Activated CD4-positive, CD25-positive, alpha-beta regulatory T cell (primary cell): ENCODE results near the gene TRABD2B.

ENCODE experiments used
- DNase-seq, 4 experiments: peaks; one replicate each; lab custom pipeline; 2025; lab: John Stamatoyannopoulos, UW

Gene TRABD2B

DNA sequence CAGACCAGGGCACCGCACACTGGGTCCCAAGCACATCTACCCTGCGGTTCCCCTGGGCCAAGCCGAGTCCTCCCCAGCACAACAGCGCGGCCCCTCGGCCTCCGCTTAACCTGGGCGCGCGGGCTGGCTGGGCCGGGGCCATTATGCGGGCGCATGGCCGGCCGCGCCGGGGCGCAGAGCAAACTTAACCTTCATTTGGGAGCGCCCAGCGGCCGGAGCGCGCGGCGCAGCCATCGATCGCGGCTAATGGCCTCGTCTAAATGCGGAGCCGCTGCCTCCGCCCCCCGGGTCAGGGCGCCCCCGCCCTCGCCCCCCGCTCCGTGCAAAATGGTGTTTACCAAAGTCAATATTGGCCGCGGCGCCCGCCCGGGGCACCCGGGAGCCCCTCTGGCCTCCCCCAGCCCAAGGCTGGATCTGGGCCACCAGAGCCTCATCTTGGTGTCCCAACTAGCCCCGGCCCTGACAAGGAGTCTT, 272.1 kb downstream of the TRABD2B start:
- no peak for DNase-seq

DNA sequence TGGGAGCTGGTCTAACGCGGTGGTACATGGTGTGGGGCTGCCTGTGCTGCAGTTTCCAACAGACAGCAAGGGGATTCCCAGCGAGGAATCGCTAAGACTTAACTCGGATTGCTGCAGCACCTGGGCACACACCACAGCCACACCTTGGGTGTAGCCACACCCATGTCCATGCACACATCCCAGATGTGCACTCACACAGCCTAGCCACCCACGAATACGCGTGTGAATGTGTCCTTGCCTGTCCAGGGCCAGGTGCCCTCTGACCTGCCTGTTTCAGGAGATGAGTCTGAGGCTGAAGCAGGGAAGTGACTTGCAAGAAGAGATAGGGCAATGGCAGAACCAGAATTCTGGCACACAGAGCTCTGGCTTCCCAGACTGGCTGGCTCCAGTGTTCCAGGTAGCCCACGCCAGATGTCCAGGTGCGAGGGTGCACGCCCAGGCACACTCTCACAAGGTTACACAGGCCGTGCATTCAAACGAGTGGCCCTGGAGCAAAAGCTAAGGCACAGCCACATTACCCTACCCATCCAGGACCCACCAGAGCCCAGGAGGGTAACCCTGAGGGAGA, 272.7 kb downstream of the TRABD2B start:
- DNase-seq: no peak

DNA sequence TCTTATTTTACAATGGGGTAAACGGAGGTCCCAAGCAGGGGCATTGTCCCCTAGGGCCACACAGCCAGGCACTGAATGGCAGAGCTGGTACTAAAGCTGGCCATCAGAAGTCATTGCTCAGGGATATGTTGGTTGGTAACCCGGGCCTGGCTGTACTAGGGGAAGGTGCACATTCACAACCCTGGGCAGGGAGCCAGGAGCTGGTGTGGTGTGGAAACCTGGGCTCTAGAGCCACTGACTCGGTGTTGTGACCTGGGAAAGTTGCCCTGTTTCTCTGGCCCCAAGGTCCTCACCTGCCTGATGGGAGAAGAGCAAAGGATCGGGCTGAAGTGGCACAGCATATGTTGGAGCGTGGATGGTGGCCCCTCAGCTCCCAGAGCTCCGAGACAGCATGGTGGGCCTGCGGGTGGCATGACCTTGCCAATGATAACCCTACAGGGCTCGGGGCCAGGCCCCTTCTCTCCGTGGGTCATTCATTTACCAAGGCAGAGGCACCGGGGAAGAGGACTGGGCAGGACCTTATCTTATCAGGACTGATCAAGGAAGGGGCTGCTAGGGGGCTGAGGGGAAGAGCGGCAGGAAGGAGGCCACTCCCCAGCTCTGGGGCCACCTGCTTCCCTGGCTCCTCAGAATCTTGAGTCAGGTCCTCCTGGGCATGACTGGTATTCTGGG, 274.1 kb downstream of the TRABD2B start:
- no peak for DNase-seq

DNA sequence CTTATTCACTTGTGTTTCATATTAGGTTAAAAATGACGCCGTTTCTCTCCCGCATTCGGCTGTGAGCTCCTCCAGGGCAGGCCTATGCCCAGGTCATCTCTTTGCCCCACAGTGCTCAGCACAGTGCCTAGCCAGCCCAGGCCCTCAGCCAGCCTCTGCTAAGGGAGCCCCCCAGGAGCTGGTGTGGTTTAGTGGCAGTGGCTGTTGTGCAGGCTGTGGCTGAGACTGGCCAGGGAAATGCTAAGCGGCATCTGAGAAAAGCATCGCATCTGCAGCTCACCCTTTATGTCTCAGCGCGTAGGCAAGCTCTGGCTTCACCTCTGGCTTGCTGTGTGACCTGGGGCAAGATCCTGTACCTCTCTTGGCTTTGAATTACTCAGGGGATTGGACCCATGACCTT, 275.1 kb downstream of the TRABD2B start:
- DNase-seq: no peak

DNA sequence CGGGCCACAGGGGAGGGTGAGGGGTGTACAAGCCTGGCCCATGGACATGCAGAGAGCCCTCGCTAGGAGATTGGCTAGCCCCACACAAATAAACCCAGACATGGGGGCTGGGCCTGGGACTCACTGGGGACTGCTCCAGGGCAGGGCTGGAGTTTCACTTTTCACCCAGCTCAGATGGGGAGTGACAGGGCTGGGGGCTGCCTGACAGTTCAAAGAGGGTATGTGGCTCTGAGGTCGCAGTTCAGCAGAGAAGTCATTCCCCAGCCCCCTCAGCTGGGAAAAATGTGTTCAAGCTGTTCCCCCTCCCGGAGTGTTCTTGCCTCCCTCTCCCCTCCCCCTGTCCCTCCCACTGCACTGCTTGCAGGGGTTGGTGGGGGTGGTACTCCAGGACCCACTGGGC, 277.1 kb downstream of the TRABD2B start:
- DNase-seq: no peak

DNA sequence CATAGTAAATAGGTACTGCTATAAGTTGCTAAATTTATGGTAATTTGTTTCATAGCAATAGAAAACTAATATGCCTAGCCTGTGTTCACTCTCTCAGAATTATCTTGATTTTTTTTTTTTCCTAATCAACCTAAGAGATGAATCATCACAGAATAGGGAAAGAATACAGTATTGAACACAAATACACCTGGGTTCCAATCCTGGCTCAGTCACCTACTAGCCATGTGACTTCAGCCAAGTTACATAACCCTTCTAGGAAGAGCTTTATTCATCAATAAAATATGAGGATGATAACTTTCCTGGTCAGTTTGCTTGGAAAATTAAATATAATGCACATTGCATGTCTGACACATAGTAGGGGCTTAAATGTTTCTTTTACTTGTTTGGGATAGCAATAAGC, 279.8 kb downstream of the TRABD2B start:
- DNase-seq: no peak

DNA sequence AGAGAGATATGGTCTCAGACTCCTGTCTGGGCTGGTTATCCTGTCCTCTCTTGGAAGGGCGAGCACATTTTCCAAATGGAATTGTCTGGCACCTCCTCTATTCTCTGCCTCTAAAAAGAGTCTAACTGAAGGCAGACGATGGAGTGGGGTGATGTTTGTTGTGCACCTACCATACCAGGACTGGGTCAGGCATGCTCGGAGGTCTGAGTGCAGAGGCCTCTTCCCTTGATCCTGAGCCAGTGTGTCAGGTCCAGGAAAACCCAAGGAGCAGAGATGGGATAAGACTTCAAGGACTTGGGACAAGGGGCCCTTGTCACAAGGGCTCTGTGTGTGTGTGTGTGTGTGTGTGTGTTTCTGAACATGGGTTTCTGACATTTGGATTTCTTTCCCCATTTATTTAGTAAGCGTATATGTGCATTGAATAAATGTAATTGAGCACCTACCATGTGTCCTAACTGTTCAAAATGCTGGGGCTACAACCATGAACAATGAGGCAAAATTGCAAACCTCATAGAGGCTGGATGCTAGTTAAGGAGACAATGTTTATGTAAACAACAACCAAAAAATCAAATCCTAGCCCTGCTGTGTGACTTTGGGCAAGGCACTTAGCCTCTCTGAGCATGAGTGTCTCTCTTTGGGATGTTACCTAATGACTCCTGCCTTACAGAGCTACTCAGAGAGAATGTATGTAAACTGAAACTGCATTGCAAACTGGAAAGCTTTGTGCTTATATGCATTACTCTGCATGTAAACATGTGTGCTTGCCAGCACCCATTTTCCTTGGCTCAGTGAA, 283.0 kb downstream of the TRABD2B start:
- DNase-seq: no peak

DNA sequence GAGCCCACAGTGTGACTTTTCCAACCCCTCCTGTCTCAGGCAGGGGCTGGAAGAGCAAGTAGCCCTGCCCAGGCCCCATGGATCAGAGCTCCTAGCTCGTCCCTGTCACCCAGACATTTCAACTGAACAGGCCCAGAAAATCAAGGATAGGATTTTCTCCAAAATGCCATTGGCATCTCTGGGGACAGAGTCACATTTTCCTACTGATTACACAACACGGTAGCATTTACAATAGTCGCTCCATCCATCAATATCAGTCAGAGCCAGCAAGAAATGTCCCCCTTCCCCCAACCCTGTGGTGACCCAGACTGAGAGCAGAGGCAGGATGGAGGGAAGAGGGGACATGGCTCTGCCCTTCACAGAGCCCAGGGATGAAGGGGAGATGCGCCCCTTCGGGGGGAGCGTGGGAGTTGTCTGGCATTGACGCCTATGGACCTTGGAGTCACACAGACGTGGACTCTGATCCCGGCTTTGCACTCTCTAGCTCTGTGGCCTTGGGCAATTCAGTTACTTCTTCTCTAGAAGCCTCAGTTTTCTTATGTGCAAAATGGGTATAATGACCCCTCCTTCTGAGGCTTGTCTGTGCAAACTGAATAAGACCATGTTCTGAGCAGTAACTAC, 283.7 kb downstream of the TRABD2B start:
- no peak for DNase-seq

DNA sequence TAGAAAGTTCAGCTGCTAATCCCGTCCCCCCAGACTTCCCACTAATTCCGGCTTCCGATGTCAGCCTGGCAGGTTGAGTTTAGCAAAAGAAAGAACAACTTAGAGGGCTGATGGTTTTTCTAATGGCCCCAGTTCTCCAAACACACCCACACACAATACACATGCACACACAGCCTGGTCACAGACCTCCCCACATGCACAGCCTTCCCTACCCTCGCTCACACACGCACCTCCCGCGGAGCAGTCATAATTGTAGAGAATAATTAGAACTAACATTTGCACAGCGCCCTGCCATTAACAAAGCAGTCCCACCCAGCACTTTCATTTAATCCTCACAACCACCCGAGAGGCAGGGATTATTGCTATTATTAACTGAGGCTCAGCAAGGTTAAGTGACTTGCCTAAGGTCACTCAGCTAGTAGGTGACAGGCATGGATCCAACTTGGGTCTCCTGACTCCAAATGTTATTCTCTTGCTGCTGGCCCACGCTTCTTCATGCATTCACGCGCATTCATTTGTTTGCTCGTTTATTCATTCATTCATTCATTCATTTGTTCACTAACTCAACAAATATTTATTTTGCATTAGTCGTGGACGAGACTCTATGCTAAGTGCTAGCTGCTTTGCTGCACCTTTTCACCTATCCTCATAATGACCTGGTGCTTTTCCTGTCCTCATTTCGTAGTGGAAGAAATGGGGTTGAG, 284.4 kb downstream of the TRABD2B start:
- no peak for DNase-seq

DNA sequence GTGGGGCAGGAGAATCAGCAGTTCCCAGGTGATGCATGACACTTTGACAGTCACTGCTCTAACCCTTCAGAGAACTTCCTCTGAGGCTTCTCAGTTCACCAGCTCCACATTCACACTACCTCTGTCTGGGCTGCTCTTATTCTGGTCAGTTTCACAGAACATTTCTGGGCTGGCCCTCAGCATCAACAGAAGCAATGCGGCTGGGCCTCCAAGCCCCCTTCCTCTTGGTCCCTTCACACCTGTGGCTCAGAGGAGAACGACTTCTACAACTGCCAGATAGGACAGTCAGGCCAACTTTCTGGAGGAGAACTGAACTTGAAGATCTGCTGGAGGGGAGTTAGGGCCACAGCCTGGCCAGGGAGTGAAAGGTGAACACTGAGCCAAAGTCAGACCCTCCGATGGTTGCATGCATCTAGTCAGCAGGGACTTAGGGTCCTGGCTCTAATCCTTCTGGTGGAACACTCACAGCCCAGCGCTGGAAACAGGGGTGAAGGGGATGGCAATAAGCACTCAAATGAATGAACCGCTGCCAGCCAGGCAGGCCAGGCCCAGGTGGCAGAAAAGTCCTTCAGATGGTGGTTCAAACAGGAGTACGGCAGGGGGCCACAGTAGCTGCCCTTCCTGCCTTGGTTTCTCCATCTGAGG, 285.2 kb downstream of the TRABD2B start:
- DNase-seq: no peak

DNA sequence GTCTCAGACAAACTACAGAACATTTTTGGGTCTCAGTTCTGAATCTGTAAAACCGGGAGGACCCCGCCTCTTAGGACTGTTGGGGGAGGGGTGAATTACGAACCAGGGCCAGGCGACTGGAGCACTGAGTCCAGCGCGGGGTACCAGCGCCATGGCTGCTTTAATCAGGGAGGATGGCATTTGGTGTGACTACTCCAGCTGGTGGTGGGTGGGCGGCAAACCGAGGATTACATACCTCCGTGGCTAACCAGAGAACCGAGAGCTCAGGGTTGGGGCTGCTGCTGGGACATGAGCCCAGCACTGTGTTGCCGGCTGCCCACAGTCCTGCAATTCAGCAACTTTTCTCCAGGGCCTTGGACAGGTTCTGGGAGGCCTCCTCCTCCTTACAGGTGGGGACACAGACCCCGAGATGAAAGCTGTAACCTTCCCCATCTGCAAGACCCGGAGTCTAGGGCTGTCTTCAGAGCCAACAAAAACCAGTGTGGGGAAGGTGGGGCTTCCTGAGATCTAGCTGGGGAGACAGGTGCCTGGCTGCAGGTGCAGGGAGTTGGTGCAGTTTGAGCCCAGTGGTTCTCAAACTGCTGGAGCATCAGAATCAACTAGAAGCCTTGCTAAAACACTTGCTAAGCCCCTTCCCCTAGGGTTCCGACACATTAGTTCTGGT, 285.9 kb downstream of the TRABD2B start:
- DNase-seq: no peak
